Measurements from ENCODE around the gene PLB1. TPM values are rescaled to one million over a fixed set of nuclear protein-coding genes. Genes with fewer than 3 reads are reported as not detected.

The PLB1 gene
- total and polyA plus RNA-seq, 2 experiments from 2014 or later: 0.06 to 0.21 TPM

- TF ChIP-seq EZH2 (IDR thresholded peaks at IDR 0.05; ENCODE audit: low read depth, unreplicated experiment): no peak
- TF ChIP-seq NANOG (IDR thresholded peaks at IDR 0.05; ENCODE audit: borderline replicate concordance): no peak
- no peak for TF ChIP-seq REST (IDR thresholded peaks at IDR 0.05; ENCODE audit: unreplicated experiment)
These were observed 188.4 kb downstream of the PLB1 start (continued) for GRCh38 chr2:28684142-28684858.

GRCh38 chr2:28687171-28687570 is 191.3 kb downstream of the PLB1 start:
- Histone ChIP-seq H3K9me2 (ENCODE audit: insufficient read depth) (peaks cover 17% of the 10 kb centered on the region), H2AFZ (no peak overlapping the region), H3F3A (replicated peaks; ENCODE audit: low read depth) (no peaks in the 10 kb centered on the region), H3K79me2 (replicated peaks; ENCODE audit: insufficient read depth) (no peaks in the 10 kb centered on the region), H3K27me3 (ENCODE audit: insufficient read depth) (no peaks in the 10 kb centered on the region), H3K4me2 (no peak overlapping the region), H3K4me3 (no peak overlapping the region), H3K36me3 (ENCODE audit: insufficient read depth) (no peaks in the 10 kb centered on the region), H3K4me1 (ENCODE audit: insufficient read depth) (no peaks in the 10 kb centered on the region), H4K20me1 (replicated peaks; ENCODE audit: insufficient read depth) (no peaks in the 10 kb centered on the region), H3K27ac (ENCODE audit: low read depth) (no peak overlapping the region)
- H3K4me1 Mint-ChIP-seq: peaks cover 14% of the 10 kb centered on the region
- DNase-seq (ENCODE audit: low spot score) (no peak), ATAC-seq (no peak)
- no peak overlapping the region for H3K4me3 Mint-ChIP-seq
- no peaks in the 10 kb centered on the region for H3K9me3 Mint-ChIP-seq
- H3K27ac Mint-ChIP-seq: no peak overlapping the region
- peaks cover 7% of the 10 kb centered on the region for H3K27me3 Mint-ChIP-seq (ENCODE audit: insufficient read depth, low read depth, poor library complexity)
- H3K36me3 Mint-ChIP-seq (ENCODE audit: low read depth): no peaks in the 10 kb centered on the region
- TF ChIP-seq REST (IDR thresholded peaks at IDR 0.05; ENCODE audit: unreplicated experiment) (no peak), ZNF331 (CRISPR knock-in tag; IDR thresholded peaks at IDR 0.05; ENCODE audit: low read depth) (no peak), ETS1 (IDR thresholded peaks at IDR 0.05) (no peak), ZNF114 (CRISPR knock-in tag; IDR thresholded peaks at IDR 0.05) (no peak), EZH2phosphoT487 (IDR thresholded peaks at IDR 0.05; ENCODE audit: unreplicated experiment) (no peak), CTCF (conservative IDR thresholded peaks at IDR 0.05; ENCODE audit: low read depth in 2 of 2) (no peak)
